ENCODE data around the gene TDRD12. TPM values are rescaled to one million over a fixed set of nuclear protein-coding genes. Genes with fewer than 3 reads are reported as not detected.
"Not testable (repeated sequence)": the region's sequence is repeated elsewhere in the genome, so short reads cannot be mapped to it uniquely, and the experiment has no call there.

Gene TDRD12
- total and polyA plus RNA-seq, 9 donors: 0.23 to 3.2 (median 1.9) TPM

DNA sequence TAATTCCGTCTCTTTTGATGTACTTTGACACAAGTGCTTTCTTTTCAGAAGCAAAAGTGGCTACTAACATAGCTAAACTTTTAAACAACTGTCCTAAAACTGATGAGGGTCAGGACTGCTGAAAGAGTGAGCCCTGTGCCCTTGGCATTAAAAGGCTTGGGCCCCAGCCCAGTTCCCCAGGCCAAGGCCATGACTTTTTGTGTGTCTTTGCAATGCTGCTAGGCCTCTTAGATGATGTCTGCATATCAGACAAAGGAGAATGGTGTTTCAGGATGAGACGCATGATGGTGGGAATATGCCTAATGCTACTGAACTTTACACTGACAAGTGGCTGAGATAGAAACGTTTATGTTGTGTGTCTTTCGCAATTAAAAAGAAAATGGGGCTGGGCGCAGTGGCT is 112.0 kb downstream of the TDRD12 start:
- TF ChIP-seq POLR2A (IDR thresholded peaks at IDR 0.05) (no peak), EP300 (IDR thresholded peaks at IDR 0.05) (no peak)
- TF ChIP-seq, protein P1, sequence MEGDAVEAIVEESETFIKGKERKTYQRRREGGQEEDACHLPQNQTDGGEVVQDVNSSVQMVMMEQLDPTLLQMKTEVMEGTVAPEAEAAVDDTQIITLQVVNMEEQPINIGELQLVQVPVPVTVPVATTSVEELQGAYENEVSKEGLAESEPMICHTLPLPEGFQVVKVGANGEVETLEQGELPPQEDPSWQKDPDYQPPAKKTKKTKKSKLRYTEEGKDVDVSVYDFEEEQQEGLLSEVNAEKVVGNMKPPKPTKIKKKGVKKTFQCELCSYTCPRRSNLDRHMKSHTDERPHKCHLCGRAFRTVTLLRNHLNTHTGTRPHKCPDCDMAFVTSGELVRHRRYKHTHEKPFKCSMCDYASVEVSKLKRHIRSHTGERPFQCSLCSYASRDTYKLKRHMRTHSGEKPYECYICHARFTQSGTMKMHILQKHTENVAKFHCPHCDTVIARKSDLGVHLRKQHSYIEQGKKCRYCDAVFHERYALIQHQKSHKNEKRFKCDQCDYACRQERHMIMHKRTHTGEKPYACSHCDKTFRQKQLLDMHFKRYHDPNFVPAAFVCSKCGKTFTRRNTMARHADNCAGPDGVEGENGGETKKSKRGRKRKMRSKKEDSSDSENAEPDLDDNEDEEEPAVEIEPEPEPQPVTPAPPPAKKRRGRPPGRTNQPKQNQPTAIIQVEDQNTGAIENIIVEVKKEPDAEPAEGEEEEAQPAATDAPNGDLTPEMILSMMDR (IDR thresholded peaks at IDR 0.05): no peak
- no peak overlapping the region for H3K27ac ChIP-seq
- H3K27me3 ChIP-seq: no peaks in the 10 kb centered on the region
- no peaks in the 10 kb centered on the region for H3K4me1 ChIP-seq (ENCODE audit: insufficient read depth)
- H3K36me3 ChIP-seq: no peaks in the 10 kb centered on the region
- H3K4me3 ChIP-seq: no peak overlapping the region
- intact Hi-C loops (cut with DNase I): no loop called here
- no peaks in the 10 kb centered on the region for H3K9me3 ChIP-seq
- DNase-seq: no peak
- WGBS, 3 donors: 87 to 93% (median 87%) methylated on average over 5 of the region's 5 CpGs

DNA sequence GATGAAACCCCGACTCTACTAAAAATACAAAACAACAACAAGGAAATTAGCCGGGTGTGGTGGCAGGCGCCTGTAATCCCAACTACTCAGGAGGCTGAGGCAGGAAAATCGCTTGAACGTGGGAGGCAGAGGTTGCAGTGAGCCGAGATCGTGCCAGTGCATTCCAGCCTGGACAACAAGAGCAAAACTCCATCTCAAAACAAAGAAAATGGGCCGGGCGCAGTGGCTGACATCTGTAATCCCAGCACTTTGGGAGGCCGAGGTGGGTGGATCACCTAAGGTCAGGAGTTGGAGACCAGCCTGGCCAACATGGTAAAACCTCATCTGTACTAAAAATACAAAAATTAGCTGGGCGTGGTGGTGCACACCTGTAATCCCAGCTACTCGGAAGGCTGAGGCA is 112.5 kb downstream of the TDRD12 start:
- intact Hi-C loops (cut with DNase I); H3K4me3 ChIP-seq; H3K9me3 ChIP-seq; DNase-seq; H3K27ac ChIP-seq; H3K36me3 ChIP-seq; H3K4me1 ChIP-seq (ENCODE audit: insufficient read depth); H3K27me3 ChIP-seq: not testable (repeated sequence)
- WGBS, 3 donors: 89 to 91% (median 90%) methylated on average over 12 of the region's 12 CpGs

DNA sequence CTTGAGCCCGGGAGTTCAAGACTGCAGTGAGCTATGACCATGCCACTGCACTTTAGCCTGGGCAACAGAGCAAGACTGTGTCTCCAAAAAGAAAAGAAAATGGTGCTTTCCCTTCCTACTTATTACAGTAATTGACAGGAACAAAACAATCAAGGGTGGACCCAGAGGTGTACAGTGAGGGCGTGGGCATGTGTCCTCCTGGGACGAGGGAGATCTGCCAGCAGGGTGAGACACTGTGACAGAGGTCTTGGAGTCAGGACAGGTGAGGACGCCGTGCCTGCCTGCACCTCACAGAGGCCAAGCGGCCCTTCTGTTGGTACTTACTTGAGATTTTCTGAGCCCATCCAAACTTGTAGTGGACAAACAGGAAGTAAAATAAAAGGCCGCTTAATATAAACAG is 113.3 kb downstream of the TDRD12 start:
- H3K36me3 ChIP-seq; H3K27me3 ChIP-seq; H3K4me3 ChIP-seq; H3K9me3 ChIP-seq; DNase-seq; H3K27ac ChIP-seq; H3K4me1 ChIP-seq (ENCODE audit: insufficient read depth); intact Hi-C loops (cut with DNase I): not testable (repeated sequence)
- WGBS, 3 donors: 92 to 96% (median 93%) methylated on average over 7 of the region's 7 CpGs

DNA sequence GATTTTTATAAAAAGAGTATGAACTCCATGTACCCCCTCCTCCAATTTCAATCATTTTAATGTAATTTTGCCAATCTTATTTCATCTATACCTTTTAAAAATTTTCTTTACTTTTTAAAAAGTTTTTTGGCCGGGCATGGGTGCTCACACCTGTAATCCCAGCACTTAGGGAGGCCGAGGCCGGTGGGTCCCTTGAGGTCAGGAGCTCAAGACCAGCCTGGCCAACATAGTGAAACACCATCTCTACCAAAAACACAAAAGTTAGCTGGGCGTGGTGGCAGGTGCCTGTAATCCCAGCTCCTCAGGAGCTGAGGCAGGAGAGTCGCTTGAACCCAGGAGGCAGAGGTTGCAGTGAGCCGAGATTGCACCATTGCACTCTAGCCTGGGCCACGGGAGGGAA is 113.8 kb downstream of the TDRD12 start:
- H3K9me3 ChIP-seq; H3K4me3 ChIP-seq; H3K4me1 ChIP-seq (ENCODE audit: insufficient read depth); DNase-seq; H3K27ac ChIP-seq; intact Hi-C loops (cut with DNase I); H3K36me3 ChIP-seq; H3K27me3 ChIP-seq: not testable (repeated sequence)
- 90 to 94% (median 91%) methylated on average over 7 of the region's 7 CpGs for WGBS, 3 donors

DNA sequence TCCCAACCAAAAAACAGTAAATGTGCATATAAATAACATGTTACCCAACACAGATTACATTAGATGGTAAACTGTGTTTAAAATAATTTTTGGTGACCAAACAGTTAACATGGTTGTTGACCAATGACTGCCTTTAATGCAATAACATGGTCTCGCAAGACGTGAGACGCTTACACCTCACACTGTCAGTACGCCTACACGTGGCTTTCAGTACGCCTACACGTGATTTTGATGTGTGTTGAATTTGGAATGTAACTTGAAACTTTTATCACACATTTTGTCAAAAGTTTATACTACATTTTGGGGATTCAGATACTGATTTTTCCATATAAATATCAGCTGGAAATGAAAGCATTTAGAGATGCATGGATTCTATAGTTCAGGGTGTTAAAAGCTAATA is 118.0 kb downstream of the TDRD12 start:
- no peaks in the 10 kb centered on the region for H3K27me3 ChIP-seq
- TF ChIP-seq EP300 (IDR thresholded peaks at IDR 0.05): no peak
- no peak for TF ChIP-seq POLR2A (IDR thresholded peaks at IDR 0.05)
- TF ChIP-seq, protein P1 (IDR thresholded peaks at IDR 0.05): no peak
- intact Hi-C loops (cut with DNase I): no loop called here
- DNase-seq: no peak
- H3K27ac ChIP-seq: no peak overlapping the region
- H3K36me3 ChIP-seq: no peaks in the 10 kb centered on the region
- no peaks in the 10 kb centered on the region for H3K9me3 ChIP-seq
- H3K4me3 ChIP-seq: no peak overlapping the region
- H3K4me1 ChIP-seq (ENCODE audit: insufficient read depth): no peaks in the 10 kb centered on the region
- WGBS, 3 donors: 56 to 73% (median 70%) methylated on average over 7 of the region's 7 CpGs

DNA sequence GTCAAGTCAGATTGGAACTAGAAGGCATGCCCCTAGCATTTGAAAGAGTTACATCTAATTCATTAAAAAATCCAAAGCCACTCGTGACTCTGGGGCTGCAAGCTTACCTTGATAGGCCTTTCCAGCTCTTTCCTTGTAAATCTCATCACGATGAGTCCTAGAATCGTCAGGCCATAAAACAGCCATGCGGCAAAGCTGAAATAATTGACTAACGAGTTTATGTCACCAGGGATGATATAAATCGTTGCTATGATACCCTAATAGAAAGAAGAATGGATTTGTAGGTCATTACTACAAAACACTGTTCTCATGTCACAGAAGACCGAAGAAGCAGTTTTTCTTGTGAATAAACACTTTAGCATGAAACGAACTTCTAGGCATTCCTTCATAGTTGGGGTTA is 122.5 kb downstream of the TDRD12 start:
- Histone ChIP-seq H3K27me3 (no peaks in the 10 kb centered on the region), H3K36me3 (no peaks in the 10 kb centered on the region), H3K27ac (no peak overlapping the region), H3K9me3 (no peaks in the 10 kb centered on the region), H3K4me1 (ENCODE audit: insufficient read depth) (no peaks in the 10 kb centered on the region), H3K4me3 (no peak overlapping the region)
- 56 to 71% (median 65%) methylated on average over 8 of the region's 8 CpGs for WGBS, 3 donors
- intact Hi-C loops (cut with DNase I): no loop called here
- no peak for DNase-seq
- TF ChIP-seq EP300 (IDR thresholded peaks at IDR 0.05) (no peak), POLR2A (IDR thresholded peaks at IDR 0.05) (no peak)
- TF ChIP-seq, protein P1 (IDR thresholded peaks at IDR 0.05): no peak
